HepG2 (cell line): Measurements from ENCODE around the gene ICE2. TPM values are rescaled to one million over a fixed set of nuclear protein-coding genes. Genes with fewer than 3 reads are reported as not detected.

Source experiments
- ATAC-seq: fragments of 200-7000 bp; cut with Tn5 transposase; 3 replicates; pipeline ENCODE4 v1.9.1; 2020; ENCODE audit warnings: mild to moderate bottlenecking, moderate library complexity
- BruUV-seq: library from RNA; stranded (reverse); fragments of 400-500 nt; replicated peaks from 2 replicates; lab custom pipeline; 2021; lab: Mats Ljungman, UMichigan
- CTCF ChIA-PET: fragments of 300-600 bp; formaldehyde crosslinking; extraction: SDS; loops from one replicate; lab custom pipeline; 2021; ENCODE audit warnings: low total read pairs, inconsistent platforms, low intra/inter-chr PET ratio; lab: Yijun Ruan, JAX
- POLR2A ChIA-PET: fragments of 350-600 bp; sonication (Branson Sonifier 250); formaldehyde crosslinking; loops from one replicate; lab custom pipeline; 2020; ENCODE audit warnings: antibody characterized with exemption, inconsistent platforms; lab: Yijun Ruan, JAX
- DNase-seq: peaks from one replicate; pipeline ENCODE4 v3.0.0-alpha.2; 2015; ENCODE audit warnings: low spot score
- FAIRE-seq: peaks from 3 replicates; lab custom pipeline; 2011; peaks lifted over from hg19 to GRCh38; lab: Jason Lieb, UNC
- H2AFZ ChIP-seq: one replicate; pipeline ENCODE4 v1.6.1; 2011; ENCODE audit warnings: low read length, inconsistent platforms
- H3K27ac ChIP-seq: fragments of 300-600 bp; 3 replicates; pipeline ENCODE4 v1.8.0; 2011; ENCODE audit warnings: mixed run types, mild to moderate bottlenecking, mixed read lengths, low read length, inconsistent platforms; ENCODE audit not compliant: insufficient read depth; ENCODE audit errors: extremely low read length
- H3K27me3 ChIP-seq, 2 experiments: fragments of 200-600 bp in 1 of 2; 2 replicates in 1 of 2; 3 replicates in 1 of 2; pipeline versions ENCODE4 v1.6.0 to v1.8.0; 2011; ENCODE audit warnings: low read length in 2 of 2, mild to moderate bottlenecking in 2 of 2, moderate library complexity in 2 of 2, inconsistent platforms in 1 of 2; ENCODE audit not compliant: insufficient read depth in 2 of 2, control insufficient read depth in 1 of 2
- H3K36me3 ChIP-seq, 2 experiments: fragments of 200-600 bp in 1 of 2; replicated peaks in 1 of 2; 2 replicates in 1 of 2; 3 replicates in 1 of 2; pipeline versions ENCODE4 v1.5.1 to v1.8.0; 2011; ENCODE audit warnings: low read length in 2 of 2, inconsistent platforms in 1 of 2; ENCODE audit not compliant: insufficient read depth in 2 of 2, control insufficient read depth in 1 of 2
- H3K4me1 ChIP-seq: 2 replicates; pipeline ENCODE4 v1.5.1; 2012; ENCODE audit warnings: low read length, inconsistent platforms; ENCODE audit not compliant: insufficient read depth
- H3K4me2 ChIP-seq: 2 replicates; pipeline ENCODE4 v1.6.0; 2011; ENCODE audit warnings: low read depth, low read length, inconsistent platforms
- H3K4me3 ChIP-seq, 3 experiments: fragments of 200-600 bp in 1 of 3; sonication (generic), shearing (Covaris generic) in 1 of 3; replicated peaks in 1 of 3; 2 replicates each; pipeline ENCODE4 v1.5.1; 2011 to 2016; ENCODE audit warnings: low read length in 3 of 3, inconsistent platforms in 2 of 3, low read depth in 2 of 3, mild to moderate bottlenecking in 2 of 3, control low read depth in 1 of 3, mixed read lengths in 1 of 3; ENCODE audit not compliant: insufficient read depth in 1 of 3
- H3K79me2 ChIP-seq: one replicate; pipeline ENCODE4 v1.6.1; 2011; ENCODE audit warnings: low read length, inconsistent platforms; ENCODE audit not compliant: insufficient read depth
- H3K9ac ChIP-seq: 2 replicates; pipeline ENCODE4 v1.6.0; 2011; ENCODE audit warnings: mild to moderate bottlenecking, low read depth, low read length, inconsistent platforms; ENCODE audit not compliant: insufficient read depth
- H3K9me3 ChIP-seq: 2 replicates; pipeline ENCODE4 v1.5.1; 2012; ENCODE audit warnings: mild to moderate bottlenecking, low read length
- H4K20me1 ChIP-seq: 2 replicates; pipeline ENCODE4 v1.6.0; 2011; ENCODE audit warnings: inconsistent platforms, mild to moderate bottlenecking, low read length, moderate library complexity; ENCODE audit not compliant: insufficient read depth
- FOXO1 ChIP-seq: sonication (generic); formaldehyde crosslinking; IDR thresholded peaks from 2 replicates; pipeline ENCODE4 v1.4.0; 2020; ENCODE audit warnings: missing genetic modification reagents
- GMEB1 ChIP-seq: sonication (generic); formaldehyde crosslinking; IDR thresholded peaks from 2 replicates; pipeline ENCODE4 v1.5.1; 2020; ENCODE audit warnings: missing genetic modification reagents, mild to moderate bottlenecking, borderline replicate concordance
- POLR2A ChIP-seq, 2 experiments: IDR thresholded peaks; 2 replicates each; pipeline ENCODE4 v1.6.1; 2011; ENCODE audit warnings: low read depth in 2 of 2, low read length in 2 of 2, mild to moderate bottlenecking in 1 of 2, moderate library complexity in 1 of 2; ENCODE audit not compliant: insufficient read depth in 1 of 2
- STAG1 ChIP-seq: sonication (generic); formaldehyde crosslinking; IDR thresholded peaks from 2 replicates; pipeline ENCODE4 v1.4.0; 2020; ENCODE audit warnings: missing genetic modification reagents
- TBL1XR1 ChIP-seq: fragments of 150-350 bp; IDR thresholded peaks from 2 replicates; pipeline ENCODE4 v1.6.1; 2014; ENCODE audit warnings: borderline replicate concordance, low read length; ENCODE audit not compliant: partially characterized antibody
- ZFYVE20 ChIP-seq: sonication (generic); formaldehyde crosslinking; IDR thresholded peaks from 2 replicates; pipeline ENCODE4 v1.8.0; 2023; ENCODE audit warnings: low read depth, mild to moderate bottlenecking, moderate library complexity, missing genetic modification reagents, borderline replicate concordance
- ZNF431 ChIP-seq: sonication (generic); formaldehyde crosslinking; IDR thresholded peaks from 2 replicates; pipeline ENCODE4 v1.9.0; 2022; ENCODE audit warnings: missing genetic modification reagents, low read depth, mild to moderate bottlenecking, borderline replicate concordance
- ZNF460 ChIP-seq: sonication (generic); formaldehyde crosslinking; IDR thresholded peaks from 2 replicates; pipeline ENCODE4 v1.5.1; 2020; ENCODE audit warnings: missing genetic modification reagents, mild to moderate bottlenecking, borderline replicate concordance
- ZNF709 ChIP-seq: sonication (generic); formaldehyde crosslinking; IDR thresholded peaks from 2 replicates; pipeline ENCODE4 v1.5.0; 2020; ENCODE audit warnings: mild to moderate bottlenecking, missing genetic modification reagents
- WGBS: methylation state at CpG from one replicate; pipeline ENCODE4 v1.1.6; 2017; ENCODE audit warnings: low lambda C conversion rate; 5-methylcytosine and 5-hydroxymethylcytosine counted together
- in situ Hi-C: cut with HindIII; loops from 2 replicates; pipeline ENCODE4 v1.10.0; 2017; ENCODE audit warnings: low pct_unique_long_range_greater_than_20kb; ENCODE audit not compliant: extremely low pct_ligation_motif_present
- intact Hi-C: fragments of 100-400 bp; cut with micrococcal nuclease; formaldehyde crosslinking; loops from one replicate; pipeline ENCODE4 v1.10.0; 2022; ENCODE audit not compliant: unreplicated experiment
- polyA plus RNA-seq, 8 experiments: library from polyadenylated mRNA; depleted of rRNA in 3 of 8; stranded (reverse) in 7 of 8; unstranded in 1 of 8; fragments of >200 nt; fragmentation: Illumina TruSeq in 4 of 8; extraction: Trizol in 4 of 8; gene quantifications; 2 replicates each; pipeline versions ENCODE4 v1.2.1 to v1.2.3, GENCODE V29; 2011 to 2016; ENCODE audit warnings: low read depth in 4 of 8, missing spikeins in 1 of 8, mixed read lengths in 1 of 8; ENCODE audit not compliant: insufficient read depth in 1 of 8
- total RNA-seq, 5 experiments: library from RNA; depleted of rRNA; stranded (reverse); fragments of >200 nt; fragmentation: Illumina TruSeq; extraction: Trizol; gene quantifications; 2 replicates each; pipeline ENCODE4 v1.2.3, GENCODE V29; 2016; ENCODE audit warnings: low read depth in 1 of 5
- TF ChIP-seq, protein P1 (sequence below): sonication (generic); formaldehyde crosslinking; IDR thresholded peaks from 2 replicates; pipeline ENCODE4 v1.4.0; 2020; ENCODE audit warnings: missing genetic modification reagents
- TF ChIP-seq, protein P2 (sequence below): sonication (generic); formaldehyde crosslinking; IDR thresholded peaks from 2 replicates; pipeline ENCODE4 v1.4.0; 2020; ENCODE audit warnings: low read depth, missing genetic modification reagents

ICE2 gene
- total and polyA plus RNA-seq, 2 of the 13 experiments (the other 11 are each of a cell fraction or from before 2014, with no cell fraction given), result 24.8 to 26.4 TPM

- FAIRE-seq, result no peak
- H3K79me2 ChIP-seq, result peaks cover 2% of the 10 kb centered on the region
- H3K4me3 ChIP-seq, result no peak overlapping the region
- BruUV-seq, result no TSS peak
- peaks cover 13 to 53% of the 10 kb centered on the region in 2 experiments; a peak in 4 of 5 replicates for H3K36me3 ChIP-seq
- no peaks in the 10 kb centered on the region for H3K9me3 ChIP-seq
- peaks cover 23% of the 10 kb centered on the region for H3K4me1 ChIP-seq
- intact Hi-C loops, result no loop called here
- WGBS, result 93% methylated on average over 4 of the region's 4 CpGs
- H4K20me1 ChIP-seq, result peaks cover 23% of the 10 kb centered on the region; the same call in 1 of the 2 replicates
- no peak overlapping the region for H2AFZ ChIP-seq
- H3K9ac ChIP-seq, result no peak overlapping the region
- no peak for DNase-seq
- POLR2A ChIA-PET, result no interaction called here
- CTCF ChIA-PET, result no interaction called here
- H3K27ac ChIP-seq, result no peak overlapping the region
- no peaks in the 10 kb centered on the region for H3K27me3 ChIP-seq
- in situ Hi-C loops, result no loop called here
- no peak overlapping the region for H3K4me2 ChIP-seq
- no peak for ATAC-seq
- TF ChIP-seq TBL1XR1 (no peak), GMEB1 (CRISPR knock-in tag) (no peak), STAG1 (CRISPR knock-in tag) (no peak), FOXO1 (CRISPR knock-in tag) (no peak), ZNF460 (no peak), ZNF431 (CRISPR knock-in tag) (no peak), ZFYVE20 (no peak), POLR2A (IDR thresholded peaks at IDR 0.05; ENCODE audit: insufficient read depth in 1 of 2, low read depth in 2 of 2, low read length in 2 of 2) (no peak), ZNF709 (CRISPR knock-in tag) (no peak)
- TF ChIP-seq, protein P1, sequence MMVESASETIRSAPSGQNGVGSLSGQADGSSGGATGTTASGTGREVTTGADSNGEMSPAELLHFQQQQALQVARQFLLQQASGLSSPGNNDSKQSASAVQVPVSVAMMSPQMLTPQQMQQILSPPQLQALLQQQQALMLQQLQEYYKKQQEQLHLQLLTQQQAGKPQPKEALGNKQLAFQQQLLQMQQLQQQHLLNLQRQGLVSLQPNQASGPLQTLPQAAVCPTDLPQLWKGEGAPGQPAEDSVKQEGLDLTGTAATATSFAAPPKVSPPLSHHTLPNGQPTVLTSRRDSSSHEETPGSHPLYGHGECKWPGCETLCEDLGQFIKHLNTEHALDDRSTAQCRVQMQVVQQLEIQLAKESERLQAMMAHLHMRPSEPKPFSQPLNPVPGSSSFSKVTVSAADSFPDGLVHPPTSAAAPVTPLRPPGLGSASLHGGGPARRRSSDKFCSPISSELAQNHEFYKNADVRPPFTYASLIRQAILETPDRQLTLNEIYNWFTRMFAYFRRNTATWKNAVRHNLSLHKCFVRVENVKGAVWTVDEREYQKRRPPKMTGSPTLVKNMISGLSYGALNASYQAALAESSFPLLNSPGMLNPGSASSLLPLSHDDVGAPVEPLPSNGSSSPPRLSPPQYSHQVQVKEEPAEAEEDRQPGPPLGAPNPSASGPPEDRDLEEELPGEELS (CRISPR knock-in tag), result no peak
- TF ChIP-seq, protein P2, sequence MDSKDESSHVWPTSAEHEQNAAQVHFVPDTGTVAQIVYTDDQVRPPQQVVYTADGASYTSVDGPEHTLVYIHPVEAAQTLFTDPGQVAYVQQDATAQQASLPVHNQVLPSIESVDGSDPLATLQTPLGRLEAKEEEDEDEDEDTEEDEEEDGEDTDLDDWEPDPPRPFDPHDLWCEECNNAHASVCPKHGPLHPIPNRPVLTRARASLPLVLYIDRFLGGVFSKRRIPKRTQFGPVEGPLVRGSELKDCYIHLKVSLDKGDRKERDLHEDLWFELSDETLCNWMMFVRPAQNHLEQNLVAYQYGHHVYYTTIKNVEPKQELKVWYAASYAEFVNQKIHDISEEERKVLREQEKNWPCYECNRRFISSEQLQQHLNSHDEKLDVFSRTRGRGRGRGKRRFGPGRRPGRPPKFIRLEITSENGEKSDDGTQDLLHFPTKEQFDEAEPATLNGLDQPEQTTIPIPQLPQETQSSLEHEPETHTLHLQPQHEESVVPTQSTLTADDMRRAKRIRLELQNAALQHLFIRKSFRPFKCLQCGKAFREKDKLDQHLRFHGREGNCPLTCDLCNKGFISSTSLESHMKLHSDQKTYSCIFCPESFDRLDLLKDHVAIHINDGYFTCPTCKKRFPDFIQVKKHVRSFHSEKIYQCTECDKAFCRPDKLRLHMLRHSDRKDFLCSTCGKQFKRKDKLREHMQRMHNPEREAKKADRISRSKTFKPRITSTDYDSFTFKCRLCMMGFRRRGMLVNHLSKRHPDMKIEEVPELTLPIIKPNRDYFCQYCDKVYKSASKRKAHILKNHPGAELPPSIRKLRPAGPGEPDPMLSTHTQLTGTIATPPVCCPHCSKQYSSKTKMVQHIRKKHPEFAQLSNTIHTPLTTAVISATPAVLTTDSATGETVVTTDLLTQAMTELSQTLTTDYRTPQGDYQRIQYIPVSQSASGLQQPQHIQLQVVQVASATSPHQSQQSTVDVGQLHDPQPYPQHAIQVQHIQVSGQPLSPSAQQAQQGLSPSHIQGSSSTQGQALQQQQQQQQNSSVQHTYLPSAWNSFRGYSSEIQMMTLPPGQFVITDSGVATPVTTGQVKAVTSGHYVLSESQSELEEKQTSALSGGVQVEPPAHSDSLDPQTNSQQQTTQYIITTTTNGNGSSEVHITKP (CRISPR knock-in tag), result no peak
Measured at GRCh38 chr15:60527456-60527855, 48.5 kb upstream of the ICE2 start.
